Right lung (tissue), 5 donors: ENCODE data around the gene COX6A1. TPM values are rescaled to one million over a fixed set of nuclear protein-coding genes. Genes with fewer than 3 reads are reported as not detected.

Source experiments
- DNase-seq, 2 donors: peaks; one replicate each; pipeline ENCODE4 v3.0.0-alpha.2; 2013
- polyA plus RNA-seq, 5 donors: library from polyadenylated mRNA; unstranded; fragments of 120-200 nt; gene quantifications; one replicate each; pipeline versions ENCODE4 v1.2.1 to v1.2.3, GENCODE V29; 2013; ENCODE audit warnings: inconsistent platforms in 1 of 5, low replicate concordance in 1 of 5; ENCODE audit not compliant: insufficient read length in 5 of 5, insufficient read depth in 1 of 5

COX6A1 gene
- polyA plus RNA-seq, 5 donors: 209 to 279 (median 221) TPM

DNA sequence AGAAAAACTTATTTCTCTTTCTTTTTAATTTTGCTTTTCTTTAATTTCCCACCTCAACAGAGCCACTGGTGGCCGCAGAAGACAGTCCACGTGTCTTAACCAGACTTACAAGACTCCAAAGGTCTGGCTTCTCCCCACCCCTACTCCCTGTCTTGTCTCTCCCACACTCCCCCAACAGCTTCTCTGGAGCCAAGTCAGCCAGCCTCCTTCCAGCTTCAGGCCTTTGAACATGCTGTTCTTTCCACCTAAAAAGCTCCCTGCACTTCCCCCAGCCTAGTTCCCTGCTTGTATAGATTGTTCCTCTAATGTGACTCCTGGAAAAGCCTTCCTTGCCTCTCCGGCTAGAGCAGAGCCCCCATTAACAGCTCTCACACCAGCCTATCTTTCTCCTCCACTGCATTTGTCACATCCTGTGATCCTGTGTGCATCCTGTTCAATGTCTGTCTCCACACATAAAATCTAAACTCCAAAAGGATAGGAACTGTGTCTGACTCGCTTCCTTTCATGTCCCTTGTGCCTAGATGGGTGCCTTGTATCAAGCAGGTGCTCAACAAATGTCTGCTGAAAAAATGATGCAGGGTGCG, 50.2 kb downstream of the COX6A1 start:
- no peak for DNase-seq

- no peak for DNase-seq
Observed at GRCh38 chr12:120489018-120489417, 51.1 kb downstream of the COX6A1 start.

- DNase-seq: no peak
Observed at GRCh38 chr12:120490325-120490724, 52.4 kb downstream of the COX6A1 start.

Other genes starting within 250 kb of the COX6A1 start
- 10 to 100 TPM; 40.0 to 58.9 (median 50.0) TPM for gene GCN1, start 243.4 kb upstream of the COX6A1 start, polyA plus RNA-seq
- gene RPLP0, start 237.0 kb upstream of the COX6A1 start, polyA plus RNA-seq: 1,000 to 10,000 TPM; 3,371 to 3,973 (median 3,732) TPM
- gene PXN, start 172.4 kb upstream of the COX6A1 start, polyA plus RNA-seq: 10 to 100 TPM; 48.6 to 74.2 (median 65.0) TPM
- gene RNU4-2, start 146.2 kb upstream of the COX6A1 start, polyA plus RNA-seq: 1 to 10 TPM in 1 of 5 donors, under 1 TPM in 1, not detected in 3; 0.94 to 1.4 TPM
- gene RNU4-1, start 144.9 kb upstream of the COX6A1 start, polyA plus RNA-seq: not detected
- gene SIRT4, start 135.8 kb upstream of the COX6A1 start, polyA plus RNA-seq: 1 to 10 TPM; 2.5 to 4.7 (median 2.9) TPM
- gene PLA2G1B, start 110.3 kb upstream of the COX6A1 start, polyA plus RNA-seq: 1 to 10 TPM in 3 of 5 donors, under 1 TPM in 2; 0.87 to 2.7 (median 2.0) TPM
- gene MSI1, start 68.9 kb upstream of the COX6A1 start, polyA plus RNA-seq: 10 to 100 TPM; 11.2 to 18.8 (median 16.4) TPM
- gene TRIAP1, start 8.3 kb downstream of the COX6A1 start, polyA plus RNA-seq: 10 to 100 TPM; 33.5 to 46.2 (median 38.9) TPM
- 10 to 100 TPM; 23.1 to 36.6 (median 32.4) TPM for gene GATC, start 8.3 kb downstream of the COX6A1 start, polyA plus RNA-seq
- gene SRSF9, start 31.6 kb downstream of the COX6A1 start, polyA plus RNA-seq: 100 to 1,000 TPM; 174 to 225 (median 192) TPM
- gene DYNLL1, start 58.0 kb downstream of the COX6A1 start, polyA plus RNA-seq: 100 to 1,000 TPM; 344 to 461 (median 400) TPM
- 10 to 100 TPM; 47.9 to 61.2 (median 56.5) TPM for gene COQ5, start 91.0 kb downstream of the COX6A1 start, polyA plus RNA-seq
- gene RNF10, start 96.2 kb downstream of the COX6A1 start, polyA plus RNA-seq: 100 to 1,000 TPM; 152 to 208 (median 165) TPM
- gene POP5, start 143.3 kb downstream of the COX6A1 start, polyA plus RNA-seq: 10 to 100 TPM; 47.2 to 53.8 (median 48.9) TPM
- 1 to 10 TPM; 1.4 to 2.9 (median 2.2) TPM for gene CABP1, start 202.5 kb downstream of the COX6A1 start, polyA plus RNA-seq
- 100 to 1,000 TPM; 159 to 195 (median 168) TPM for gene MLEC, start 249.0 kb downstream of the COX6A1 start, polyA plus RNA-seq